Measurements from ENCODE around the gene ZNF442. TPM values are rescaled to one million over a fixed set of nuclear protein-coding genes. Genes with fewer than 3 reads are reported as not detected.

The ZNF442 gene
- polyA plus RNA-seq, 2 of the 4 experiments (the other 2 are of a cell fraction): not detected

DNA sequence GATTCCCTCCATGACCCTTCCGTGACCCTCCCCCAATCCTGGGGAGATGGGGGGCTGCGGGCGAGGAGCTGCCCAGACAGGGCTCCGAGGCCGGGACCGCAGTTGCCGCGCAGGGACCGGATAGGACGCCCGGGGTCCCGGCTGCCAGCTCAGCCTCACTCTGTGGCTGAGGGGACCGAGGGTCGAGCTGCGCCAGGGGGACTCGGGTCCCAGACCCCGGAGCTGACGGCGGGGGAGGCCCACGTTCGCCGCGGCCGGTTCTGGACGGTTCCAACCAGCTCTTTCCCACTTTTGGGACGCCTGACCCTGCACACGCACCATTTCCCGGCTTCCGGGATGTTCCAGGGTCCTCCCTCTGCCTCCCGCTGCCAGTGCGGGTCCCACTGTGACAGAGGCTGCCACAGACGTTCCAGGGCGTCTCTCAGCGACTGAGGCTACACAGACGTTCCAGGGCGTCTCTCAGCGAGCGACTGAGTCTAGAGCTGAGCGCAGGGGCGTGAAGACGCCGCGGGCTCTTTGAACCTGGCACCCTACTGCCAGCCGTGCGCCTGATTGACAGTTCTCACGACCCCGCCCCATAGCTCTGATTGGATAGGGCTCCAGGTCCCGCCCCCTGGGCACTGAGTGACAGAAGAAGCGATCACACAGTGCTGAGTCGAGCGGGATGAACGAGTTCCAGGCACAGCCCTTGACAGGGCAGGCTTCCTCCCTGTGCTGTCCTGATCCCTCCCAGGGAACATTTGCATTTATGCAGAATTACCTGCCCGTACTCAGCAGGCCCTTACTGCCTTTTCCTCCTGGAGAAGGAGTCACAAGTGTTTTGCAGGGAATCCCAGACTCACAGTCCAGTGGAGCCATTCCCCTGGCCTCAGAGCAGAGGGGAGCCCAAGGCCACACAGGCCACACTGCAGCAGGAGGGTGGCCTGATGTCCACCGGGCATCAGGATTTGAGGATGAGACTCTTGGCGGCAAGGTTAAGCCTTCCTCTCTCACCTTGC lies 32.0 kb downstream of the ZNF442 start, which contains the start of gene ZNF563:
TSS of gene ZNF563 (minus strand) at position 472 of the 998 bp plus-strand sequence. CDS start at position 321, 151 bp downstream.
- Histone ChIP-seq H3K4me1 (no peaks in the 10 kb centered on the region), H3K4me2 (no peak within 1 kb of the TSS), H3K4me3 (no peak within 1 kb of the TSS), H3K9me3 (no peaks in the 10 kb centered on the region; the same call in 2 of the 3 replicates), H3K27ac (no peak within 1 kb of the TSS)
- FAIRE-seq (no peak), ATAC-seq (no peak), DNase-seq (ENCODE audit: low read depth in 1 of 2, low spot score in 1 of 2) (no peak)
- ChIA-PET CTCF (interaction anchor here (0.7 kb wide), 1 partner anchor 11 kb away, joined by 3 read pairs; no protein-coding TSS in a partner anchor), POLR2A (no interaction called here)
- no peak for TF ChIP-seq HEYL (CRISPR knock-in tag; IDR thresholded peaks at IDR 0.05)
- TF ChIP-seq HOXB13 (CRISPR knock-in tag; IDR thresholded peaks at IDR 0.05; ENCODE audit: low read depth): no peak
- TF ChIP-seq, protein P1, sequence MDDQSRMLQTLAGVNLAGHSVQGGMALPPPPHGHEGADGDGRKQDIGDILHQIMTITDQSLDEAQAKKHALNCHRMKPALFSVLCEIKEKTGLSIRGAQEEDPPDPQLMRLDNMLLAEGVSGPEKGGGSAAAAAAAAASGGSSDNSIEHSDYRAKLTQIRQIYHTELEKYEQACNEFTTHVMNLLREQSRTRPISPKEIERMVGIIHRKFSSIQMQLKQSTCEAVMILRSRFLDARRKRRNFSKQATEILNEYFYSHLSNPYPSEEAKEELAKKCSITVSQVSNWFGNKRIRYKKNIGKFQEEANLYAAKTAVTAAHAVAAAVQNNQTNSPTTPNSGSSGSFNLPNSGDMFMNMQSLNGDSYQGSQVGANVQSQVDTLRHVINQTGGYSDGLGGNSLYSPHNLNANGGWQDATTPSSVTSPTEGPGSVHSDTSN (IDR thresholded peaks at IDR 0.05): no peak
- no peak for TF ChIP-seq FOSL2 (IDR thresholded peaks at IDR 0.05)
- no peak for TF ChIP-seq FOSL2 (CRISPR knock-in tag; IDR thresholded peaks at IDR 0.05)
- no peak for TF ChIP-seq JUNB (IDR thresholded peaks at IDR 0.05)
- TF ChIP-seq, protein P2, sequence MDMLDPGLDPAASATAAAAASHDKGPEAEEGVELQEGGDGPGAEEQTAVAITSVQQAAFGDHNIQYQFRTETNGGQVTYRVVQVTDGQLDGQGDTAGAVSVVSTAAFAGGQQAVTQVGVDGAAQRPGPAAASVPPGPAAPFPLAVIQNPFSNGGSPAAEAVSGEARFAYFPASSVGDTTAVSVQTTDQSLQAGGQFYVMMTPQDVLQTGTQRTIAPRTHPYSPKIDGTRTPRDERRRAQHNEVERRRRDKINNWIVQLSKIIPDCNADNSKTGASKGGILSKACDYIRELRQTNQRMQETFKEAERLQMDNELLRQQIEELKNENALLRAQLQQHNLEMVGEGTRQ (IDR thresholded peaks at IDR 0.05): no peak
- no peak for TF ChIP-seq RAD21 (conservative IDR thresholded peaks at IDR 0.05 in 1 of 2, IDR thresholded peaks at IDR 0.05 in 1 of 2)
- no peak for TF ChIP-seq PHF8 (IDR thresholded peaks at IDR 0.05; ENCODE audit: borderline replicate concordance, low read depth)
- no peak for TF ChIP-seq RFX5 (IDR thresholded peaks at IDR 0.05)
- TF ChIP-seq, protein P3, sequence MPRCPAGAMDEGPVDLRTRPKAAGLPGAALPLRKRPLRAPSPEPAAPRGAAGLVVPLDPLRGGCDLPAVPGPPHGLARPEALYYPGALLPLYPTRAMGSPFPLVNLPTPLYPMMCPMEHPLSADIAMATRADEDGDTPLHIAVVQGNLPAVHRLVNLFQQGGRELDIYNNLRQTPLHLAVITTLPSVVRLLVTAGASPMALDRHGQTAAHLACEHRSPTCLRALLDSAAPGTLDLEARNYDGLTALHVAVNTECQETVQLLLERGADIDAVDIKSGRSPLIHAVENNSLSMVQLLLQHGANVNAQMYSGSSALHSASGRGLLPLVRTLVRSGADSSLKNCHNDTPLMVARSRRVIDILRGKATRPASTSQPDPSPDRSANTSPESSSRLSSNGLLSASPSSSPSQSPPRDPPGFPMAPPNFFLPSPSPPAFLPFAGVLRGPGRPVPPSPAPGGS (IDR thresholded peaks at IDR 0.05): no peak
- WGBS (ENCODE audit: missing lambda C conversion rate): 19% methylated on average over 24 of the region's 55 CpGs

DNA sequence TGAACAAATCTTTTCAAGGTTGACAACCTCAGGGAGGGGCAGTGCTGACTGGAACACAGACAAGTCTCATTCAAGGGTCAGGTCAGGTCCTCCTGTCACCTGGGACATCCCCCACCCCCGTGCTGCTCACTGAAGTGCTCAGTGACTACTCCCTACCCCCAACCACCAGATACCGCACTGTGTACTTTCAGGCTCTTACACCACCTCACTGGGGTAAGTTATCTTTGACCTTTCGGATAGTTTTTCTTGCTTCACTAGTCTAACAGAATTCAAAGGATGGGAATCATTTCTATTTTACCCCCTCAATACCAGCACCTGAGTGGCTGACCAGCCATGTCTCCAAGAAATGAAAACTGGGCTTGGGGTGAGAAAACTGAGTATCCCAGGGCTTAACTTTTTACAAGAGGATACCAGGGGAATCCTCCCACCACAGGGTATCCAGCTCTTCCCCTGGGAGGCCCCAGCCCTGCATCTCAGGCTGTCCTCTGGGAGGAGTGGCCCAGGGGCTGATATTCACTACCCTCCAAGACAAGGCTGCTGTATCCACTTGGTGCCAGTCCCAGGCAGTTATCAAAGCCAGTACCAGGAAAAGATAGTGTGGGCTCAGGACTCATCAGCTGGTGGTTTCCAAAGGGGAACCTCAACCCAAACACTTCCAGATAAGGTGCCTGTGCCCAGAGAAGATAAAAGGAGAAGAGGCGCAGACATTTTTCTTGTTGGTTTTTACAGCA lies 34.1 kb downstream of the ZNF442 start:
- Histone ChIP-seq H3K27ac (no peak overlapping the region), H3K4me1 (no peaks in the 10 kb centered on the region), H3K9me3 (no peaks in the 10 kb centered on the region; the same call in 2 of the 3 replicates), H3K4me3 (no peak overlapping the region), H3K4me2 (no peak overlapping the region)
- DNase-seq (ENCODE audit: low read depth in 1 of 2, low spot score in 1 of 2) (no peak), FAIRE-seq (no peak), ATAC-seq (no peak)
- ChIA-PET POLR2A (no interaction called here), CTCF (no interaction called here)
- 22% methylated on average over 4 of the region's 4 CpGs for WGBS (ENCODE audit: missing lambda C conversion rate)
- TF ChIP-seq, protein P4, sequence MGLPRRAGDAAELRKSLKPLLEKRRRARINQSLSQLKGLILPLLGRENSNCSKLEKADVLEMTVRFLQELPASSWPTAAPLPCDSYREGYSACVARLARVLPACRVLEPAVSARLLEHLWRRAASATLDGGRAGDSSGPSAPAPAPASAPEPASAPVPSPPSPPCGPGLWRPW (IDR thresholded peaks at IDR 0.05): no peak
- TF ChIP-seq BHLHE40 (IDR thresholded peaks at IDR 0.05; ENCODE audit: low read depth, low read length) (no peak), MAZ (IDR thresholded peaks at IDR 0.05; ENCODE audit: borderline replicate concordance, low read depth, low read length) (no peak), ZNF302 (CRISPR knock-in tag; IDR thresholded peaks at IDR 0.05) (no peak), ZFP36 (IDR thresholded peaks at IDR 0.05; ENCODE audit: borderline replicate concordance, partially characterized antibody) (no peak), RFX5 (IDR thresholded peaks at IDR 0.05) (no peak), PHF8 (IDR thresholded peaks at IDR 0.05; ENCODE audit: borderline replicate concordance, low read depth) (no peak), HOXA7 (CRISPR knock-in tag; IDR thresholded peaks at IDR 0.05) (no peak), GATA3 (IDR thresholded peaks at IDR 0.05; ENCODE audit: borderline replicate concordance) (no peak), HEYL (CRISPR knock-in tag; IDR thresholded peaks at IDR 0.05) (no peak), JUN (IDR thresholded peaks at IDR 0.05) (no peak), MYC (IDR thresholded peaks at IDR 0.05; ENCODE audit: borderline replicate concordance, low read length) (no peak), POLR2A (IDR thresholded peaks at IDR 0.05; ENCODE audit: low read length) (no peak), TP53 (CRISPR knock-in tag; IDR thresholded peaks at IDR 0.05) (no peak), JUNB (IDR thresholded peaks at IDR 0.05) (no peak)
- TF ChIP-seq, protein P5, sequence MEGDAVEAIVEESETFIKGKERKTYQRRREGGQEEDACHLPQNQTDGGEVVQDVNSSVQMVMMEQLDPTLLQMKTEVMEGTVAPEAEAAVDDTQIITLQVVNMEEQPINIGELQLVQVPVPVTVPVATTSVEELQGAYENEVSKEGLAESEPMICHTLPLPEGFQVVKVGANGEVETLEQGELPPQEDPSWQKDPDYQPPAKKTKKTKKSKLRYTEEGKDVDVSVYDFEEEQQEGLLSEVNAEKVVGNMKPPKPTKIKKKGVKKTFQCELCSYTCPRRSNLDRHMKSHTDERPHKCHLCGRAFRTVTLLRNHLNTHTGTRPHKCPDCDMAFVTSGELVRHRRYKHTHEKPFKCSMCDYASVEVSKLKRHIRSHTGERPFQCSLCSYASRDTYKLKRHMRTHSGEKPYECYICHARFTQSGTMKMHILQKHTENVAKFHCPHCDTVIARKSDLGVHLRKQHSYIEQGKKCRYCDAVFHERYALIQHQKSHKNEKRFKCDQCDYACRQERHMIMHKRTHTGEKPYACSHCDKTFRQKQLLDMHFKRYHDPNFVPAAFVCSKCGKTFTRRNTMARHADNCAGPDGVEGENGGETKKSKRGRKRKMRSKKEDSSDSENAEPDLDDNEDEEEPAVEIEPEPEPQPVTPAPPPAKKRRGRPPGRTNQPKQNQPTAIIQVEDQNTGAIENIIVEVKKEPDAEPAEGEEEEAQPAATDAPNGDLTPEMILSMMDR (IDR thresholded peaks at IDR 0.05): no peak
- TF ChIP-seq, protein P3 (IDR thresholded peaks at IDR 0.05): no peak

All from A549 (cell line).